ENCODE measurements around the gene TMEM53. TPM values are rescaled to one million over a fixed set of nuclear protein-coding genes. Genes with fewer than 3 reads are reported as not detected.
A peak's percentile ranks its signal among the peaks of the same experiment; 100 is the strongest.

Gene TMEM53
- total RNA-seq, 6 donors from 2014 or later, result 10.7 to 46.1 (median 19.7) TPM

- no peaks in the 10 kb centered on the region for H3K27me3 ChIP-seq
- no peak for TF ChIP-seq POLR2AphosphoS5 (IDR thresholded peaks at IDR 0.05)
- no peak for TF ChIP-seq POLR2A (IDR thresholded peaks at IDR 0.05)
- TF ChIP-seq CTCF (IDR thresholded peaks at IDR 0.05), result no peak
- no peak for TF ChIP-seq EP300 (IDR thresholded peaks at IDR 0.05)
- H3K27ac ChIP-seq, result no peak overlapping the region
- 92 to 100% methylated on average over 2 of the region's 2 CpGs for WGBS, 2 donors
- DNase-seq (no peak), ATAC-seq (ENCODE audit: low FRiP score in 2 of 2) (no peak)
- no peak overlapping the region for H3K4me3 ChIP-seq
- H3K4me1 ChIP-seq, result peaks cover 0 to 8% (median 2%) of the 10 kb centered on the region in 4 donors
- H3K36me3 ChIP-seq, result peaks cover 32 to 100% (median 88%) of the 10 kb centered on the region in 4 donors
- no peaks in the 10 kb centered on the region for H3K9me3 ChIP-seq
These were observed 32.0 kb downstream of the TMEM53 start for GRCh38 chr1:44642255-44642654.

GRCh38 chr1:44641126-44642102 is 32.9 kb downstream of the TMEM53 start:
- H3K27ac ChIP-seq, result no peak overlapping the region
- DNase-seq, result no peak

DNA sequence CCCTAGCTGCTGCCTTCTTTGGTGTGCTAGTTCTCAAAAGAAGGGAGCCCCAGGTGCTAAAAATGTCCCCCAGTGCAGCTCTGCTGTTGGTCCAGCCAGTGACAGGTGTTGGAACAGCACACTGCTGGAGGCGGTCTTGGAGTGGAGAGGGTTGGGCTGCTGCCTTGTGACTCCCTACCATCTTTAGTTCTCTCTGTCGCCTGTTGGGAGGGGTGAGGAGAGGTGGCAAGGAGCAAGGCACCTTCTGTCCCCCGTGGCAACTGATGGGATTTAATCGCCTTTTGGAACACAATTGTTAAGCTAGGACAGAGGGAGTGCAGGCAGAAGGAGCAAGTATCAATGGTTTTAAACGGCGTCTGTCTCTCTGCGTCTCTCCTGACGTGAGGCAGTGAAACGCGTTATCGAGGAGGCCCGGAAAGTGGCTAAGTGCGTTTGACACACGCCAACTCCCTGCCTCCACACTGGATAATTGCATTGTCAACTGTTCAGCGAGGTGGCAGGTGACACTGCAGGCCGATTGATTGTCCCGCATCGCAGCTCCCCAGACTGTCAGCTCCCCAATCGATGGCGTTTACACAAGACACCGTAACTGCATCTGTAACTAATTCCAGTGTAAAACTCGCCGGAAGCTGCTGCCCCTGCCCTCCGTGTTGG is 34.0 kb downstream of the TMEM53 start:
- Histone ChIP-seq H3K27me3 (no peaks in the 10 kb centered on the region), H3K27ac (no peak overlapping the region), H3K4me3 (no peak overlapping the region), H3K36me3 (peaks cover 41 to 100% (median 90%) of the 10 kb centered on the region in 4 donors), H3K9me3 (no peaks in the 10 kb centered on the region), H3K4me1 (peaks cover 0 to 8% (median 2%) of the 10 kb centered on the region in 4 donors)
- DNase-seq (no peak), ATAC-seq (ENCODE audit: low FRiP score in 2 of 2) (no peak)
- no peak for TF ChIP-seq POLR2A (IDR thresholded peaks at IDR 0.05)
- TF ChIP-seq POLR2AphosphoS5 (IDR thresholded peaks at IDR 0.05), result no peak
- TF ChIP-seq EP300 (IDR thresholded peaks at IDR 0.05), result no peak
- TF ChIP-seq CTCF (IDR thresholded peaks at IDR 0.05), result no peak
- WGBS, 2 donors, result 86 to 87% methylated on average over 24 of the region's 24 CpGs

More at GRCh38 chr1:44641126-44642102, 32.9 kb downstream of the TMEM53 start:
- peaks cover 0 to 8% (median 2%) of the 10 kb centered on the region in 4 donors for H3K4me1 ChIP-seq
- H3K4me3 ChIP-seq, result no peak overlapping the region
- no peak for TF ChIP-seq CTCF (IDR thresholded peaks at IDR 0.05)
- TF ChIP-seq POLR2A (IDR thresholded peaks at IDR 0.05), result no peak
- TF ChIP-seq POLR2AphosphoS5 (IDR thresholded peaks at IDR 0.05), result no peak
- no peak for TF ChIP-seq EP300 (IDR thresholded peaks at IDR 0.05)
- 84 to 87% methylated on average over 11 to 12 of the region's 12 CpGs for WGBS, 2 donors
- H3K9me3 ChIP-seq, result no peaks in the 10 kb centered on the region
- ATAC-seq (ENCODE audit: low FRiP score in 2 of 2), result no peak
- no peaks in the 10 kb centered on the region for H3K27me3 ChIP-seq
- H3K36me3 ChIP-seq, result peaks cover 35 to 100% (median 88%) of the 10 kb centered on the region in 4 donors

DNA sequence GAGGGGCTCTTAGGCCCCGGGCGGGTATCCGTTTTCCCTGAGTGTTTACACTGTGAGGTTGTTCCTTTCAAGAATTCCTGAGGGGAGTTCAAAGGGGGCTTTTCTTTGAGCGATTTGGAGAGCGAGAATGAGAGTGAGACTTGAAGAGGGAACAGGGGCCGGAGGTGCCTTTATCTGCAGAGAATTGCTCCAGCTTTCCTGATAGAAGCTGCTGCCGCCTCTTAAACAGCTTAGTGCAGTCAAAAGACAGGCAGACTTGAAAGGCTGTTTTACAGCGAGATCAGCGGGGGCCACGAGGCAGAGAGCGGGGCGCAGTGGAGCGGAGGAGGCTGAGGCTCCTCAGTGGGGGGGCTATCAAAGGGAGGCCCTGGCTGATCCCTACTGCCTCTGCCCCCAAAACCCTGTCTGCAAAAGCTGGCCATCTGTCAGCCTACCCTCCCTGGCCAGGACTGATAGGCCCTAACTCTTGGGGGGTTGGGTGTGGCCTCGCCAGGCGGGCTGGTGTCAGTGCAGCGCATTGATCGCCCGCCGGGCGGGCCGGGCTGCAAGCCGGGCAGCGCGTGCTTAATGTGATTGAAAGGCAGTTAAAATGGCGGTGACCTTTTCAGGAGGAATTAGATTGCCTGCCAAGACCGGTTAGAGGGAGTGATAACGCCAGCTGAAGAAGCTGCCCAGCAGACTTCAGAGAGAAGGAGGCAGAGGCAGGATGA is 36.4 kb downstream of the TMEM53 start:
- ATAC-seq (ENCODE audit: low FRiP score in 2 of 2) (no peak), DNase-seq (peak in 1 of 2 donors; percentile 72)
- WGBS, 2 donors, result 84 to 91% methylated on average over 26 to 27 of the region's 27 CpGs
- Histone ChIP-seq H3K27ac (no peak overlapping the region), H3K36me3 (peaks cover 36 to 98% (median 78%) of the 10 kb centered on the region in 4 donors), H3K4me1 (peaks cover 11 to 18% (median 15%) of the 10 kb centered on the region in 4 donors), H3K9me3 (no peaks in the 10 kb centered on the region), H3K4me3 (no peak overlapping the region), H3K27me3 (no peaks in the 10 kb centered on the region)
- TF ChIP-seq EP300 (IDR thresholded peaks at IDR 0.05) (no peak), CTCF (IDR thresholded peaks at IDR 0.05) (no peak), POLR2A (IDR thresholded peaks at IDR 0.05) (no peak), POLR2AphosphoS5 (IDR thresholded peaks at IDR 0.05) (no peak)
